ENCODE data around the gene TEAD1. TPM values are rescaled to one million over a fixed set of nuclear protein-coding genes. Genes with fewer than 3 reads are reported as not detected.

TEAD1 gene
- total RNA-seq, 6 experiments from 2014 or later, result 28.3 to 41.5 (median 32.2) TPM

DNA sequence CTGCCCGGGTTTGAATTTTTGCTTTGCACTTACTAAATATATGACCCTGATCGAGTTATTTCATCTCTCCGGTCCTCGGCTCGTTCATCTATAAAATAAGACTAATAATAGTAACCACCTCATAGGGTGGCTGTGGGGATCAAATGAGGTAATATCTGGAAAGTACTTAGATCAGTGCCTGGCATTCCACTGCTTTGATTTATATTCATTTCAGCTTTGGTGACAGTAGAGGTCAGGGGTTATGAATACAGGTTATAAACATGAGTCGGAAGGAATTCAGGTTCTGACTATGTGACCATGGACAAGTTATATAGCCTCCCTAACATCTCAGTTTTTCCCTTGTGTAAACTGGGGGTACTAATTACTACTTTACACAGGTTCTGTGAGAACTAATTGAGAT is 2.9 kb upstream of the TEAD1 start:
- no peak for DNase-seq
- peaks cover 0 to 3% (median 0%) of the 10 kb centered on the region in 4 donors for H3K4me1 ChIP-seq
- no peaks in the 10 kb centered on the region for H3K27me3 ChIP-seq
- 93% methylated on average over 4 of the region's 6 CpGs for WGBS (ENCODE audit: insufficient coverage, low coverage, low lambda C conversion rate, missing lambda C conversion rate)
- no peak overlapping the region for H3K4me3 ChIP-seq
- no peak for ATAC-seq
- H3K36me3 ChIP-seq, result no peaks in the 10 kb centered on the region
- intact Hi-C loops (cut with DNase I), result no loop called here
- TF ChIP-seq POLR2A (IDR thresholded peaks at IDR 0.05), result no peak
- TF ChIP-seq, protein P1, sequence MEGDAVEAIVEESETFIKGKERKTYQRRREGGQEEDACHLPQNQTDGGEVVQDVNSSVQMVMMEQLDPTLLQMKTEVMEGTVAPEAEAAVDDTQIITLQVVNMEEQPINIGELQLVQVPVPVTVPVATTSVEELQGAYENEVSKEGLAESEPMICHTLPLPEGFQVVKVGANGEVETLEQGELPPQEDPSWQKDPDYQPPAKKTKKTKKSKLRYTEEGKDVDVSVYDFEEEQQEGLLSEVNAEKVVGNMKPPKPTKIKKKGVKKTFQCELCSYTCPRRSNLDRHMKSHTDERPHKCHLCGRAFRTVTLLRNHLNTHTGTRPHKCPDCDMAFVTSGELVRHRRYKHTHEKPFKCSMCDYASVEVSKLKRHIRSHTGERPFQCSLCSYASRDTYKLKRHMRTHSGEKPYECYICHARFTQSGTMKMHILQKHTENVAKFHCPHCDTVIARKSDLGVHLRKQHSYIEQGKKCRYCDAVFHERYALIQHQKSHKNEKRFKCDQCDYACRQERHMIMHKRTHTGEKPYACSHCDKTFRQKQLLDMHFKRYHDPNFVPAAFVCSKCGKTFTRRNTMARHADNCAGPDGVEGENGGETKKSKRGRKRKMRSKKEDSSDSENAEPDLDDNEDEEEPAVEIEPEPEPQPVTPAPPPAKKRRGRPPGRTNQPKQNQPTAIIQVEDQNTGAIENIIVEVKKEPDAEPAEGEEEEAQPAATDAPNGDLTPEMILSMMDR (IDR thresholded peaks at IDR 0.05), result no peak
- H3K27ac ChIP-seq, result no peak overlapping the region
- H3K9me3 ChIP-seq, result no peaks in the 10 kb centered on the region

DNA sequence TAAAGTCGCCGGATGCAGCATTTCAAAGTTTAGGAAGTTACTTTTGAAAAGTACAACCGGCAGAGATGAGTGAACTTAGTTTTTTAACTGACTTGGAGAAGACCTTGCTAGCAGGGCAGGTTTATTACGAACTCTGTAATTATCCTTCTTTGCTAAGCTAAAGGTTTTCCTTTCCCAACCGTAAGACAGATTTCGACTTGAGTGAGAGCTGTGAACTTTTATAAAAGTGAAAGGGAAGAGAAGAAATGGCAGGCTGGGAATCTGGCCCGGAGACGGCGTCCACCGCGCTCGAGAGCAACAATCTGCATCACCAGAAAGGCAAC is 659 bp upstream of the TEAD1 start:
- H3K4me1 ChIP-seq, result peaks cover 0 to 21% (median 5%) of the 10 kb centered on the region in 4 donors
- intact Hi-C loops (cut with DNase I), result no loop called here
- DNase-seq (no peak), ATAC-seq (no peak)
- H3K27me3 ChIP-seq, result no peaks in the 10 kb centered on the region
- peak overlapping the region; percentile 63 to 70 (median 69) for H3K4me3 ChIP-seq
- no peaks in the 10 kb centered on the region for H3K36me3 ChIP-seq
- no peaks in the 10 kb centered on the region for H3K9me3 ChIP-seq
- 6% methylated on average over 12 of the region's 12 CpGs for WGBS (ENCODE audit: insufficient coverage, low coverage, low lambda C conversion rate, missing lambda C conversion rate)
- no peak for TF ChIP-seq POLR2A (IDR thresholded peaks at IDR 0.05)
- TF ChIP-seq, protein P1 (IDR thresholded peaks at IDR 0.05), result no peak
- H3K27ac ChIP-seq, result peak overlapping the region; percentile 94 to 99 (median 98)

DNA sequence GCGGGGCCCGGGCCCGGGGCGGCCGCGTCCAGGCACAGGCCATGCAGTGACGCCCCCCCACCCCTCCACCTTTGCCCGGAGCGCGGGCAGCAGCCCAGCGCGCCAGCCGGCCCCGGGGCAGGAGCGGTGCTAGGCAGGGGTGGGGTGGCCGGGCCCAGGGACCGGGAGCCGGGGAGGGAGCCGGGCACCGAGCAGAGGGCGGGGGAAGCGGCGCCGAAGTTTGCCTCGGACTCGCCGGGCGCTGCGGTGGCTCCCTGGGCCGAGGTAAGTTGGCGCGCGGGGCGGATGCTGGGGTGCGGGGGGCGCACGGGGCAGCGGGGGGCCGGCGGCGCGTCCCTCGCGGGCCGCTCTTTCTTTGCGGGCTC is 332 bp downstream of the TEAD1 start:
- no CpG with 5 or more reads among the region's 46 CpGs for WGBS (ENCODE audit: insufficient coverage, low coverage, low lambda C conversion rate, missing lambda C conversion rate)
- H3K4me1 ChIP-seq, result peaks cover 0 to 21% (median 5%) of the 10 kb centered on the region in 4 donors
- intact Hi-C loops (cut with DNase I), result no loop called here
- H3K36me3 ChIP-seq, result no peaks in the 10 kb centered on the region
- peak overlapping the region; percentile 53 to 70 (median 58) for H3K4me3 ChIP-seq
- H3K9me3 ChIP-seq, result no peaks in the 10 kb centered on the region
- H3K27ac ChIP-seq, result peak overlapping the region; percentile 91 to 99 (median 98)
- TF ChIP-seq POLR2A (IDR thresholded peaks at IDR 0.05), result no peak
- TF ChIP-seq, protein P1 (IDR thresholded peaks at IDR 0.05), result no peak
- DNase-seq, result no peak
- H3K27me3 ChIP-seq, result no peaks in the 10 kb centered on the region
- peak; percentile 3 to 42 (median 27) for ATAC-seq

DNA sequence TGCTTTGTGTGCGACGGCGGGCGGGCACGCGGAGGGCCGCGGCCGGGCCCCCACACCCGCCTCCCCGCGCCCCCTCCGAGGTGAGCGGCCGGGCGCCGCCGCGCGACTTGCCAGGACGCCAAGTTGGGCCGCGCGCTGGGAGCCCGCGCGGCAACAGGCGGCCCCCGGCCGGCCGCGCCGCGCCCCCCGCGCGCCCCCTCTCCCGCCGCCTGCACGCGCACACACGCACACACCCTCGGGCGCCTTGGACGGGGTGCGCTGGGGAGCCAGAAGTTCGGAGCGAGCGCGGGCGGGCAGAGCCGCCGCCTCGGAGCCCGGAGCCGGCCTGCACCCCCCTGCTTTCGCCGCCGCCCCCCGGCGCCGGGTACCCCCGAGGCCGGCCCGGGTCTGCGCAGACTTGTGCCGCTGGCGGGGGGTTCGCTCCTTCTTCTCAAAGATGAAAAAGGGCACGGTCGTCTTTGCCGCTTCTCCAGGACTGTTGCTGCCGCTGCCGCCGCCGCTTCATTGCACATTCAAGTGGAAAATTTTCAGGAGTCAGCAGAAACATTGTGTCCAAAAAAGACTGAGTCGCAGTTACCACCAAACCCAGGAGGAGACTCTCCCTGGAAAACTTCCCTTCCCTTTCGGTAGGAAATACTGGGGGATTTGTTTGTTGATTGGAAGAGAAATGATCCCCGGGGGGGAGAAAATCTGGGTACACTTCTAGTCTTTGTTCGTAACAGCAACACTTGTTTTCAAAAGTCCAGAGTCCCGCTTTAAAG is 895 bp downstream of the TEAD1 start:
- peak in 2 of 3 donors; percentile 31 to 53 for DNase-seq
- TF ChIP-seq, protein P1 (IDR thresholded peaks at IDR 0.05), result no peak
- TF ChIP-seq POLR2A (IDR thresholded peaks at IDR 0.05), result no peak
- H3K4me3 ChIP-seq, result peak overlapping the region; percentile 53 to 70 (median 58)
- no peaks in the 10 kb centered on the region for H3K36me3 ChIP-seq
- WGBS (ENCODE audit: insufficient coverage, low coverage, low lambda C conversion rate, missing lambda C conversion rate), result 2% methylated on average over 24 of the region's 81 CpGs
- H3K9me3 ChIP-seq, result no peaks in the 10 kb centered on the region
- H3K27me3 ChIP-seq, result no peaks in the 10 kb centered on the region
- peak overlapping the region; percentile 91 to 99 (median 98) for H3K27ac ChIP-seq
- intact Hi-C loops (cut with DNase I), result no loop called here
- H3K4me1 ChIP-seq, result peaks cover 0 to 21% (median 5%) of the 10 kb centered on the region in 4 donors
- peak in 2 of 4 donors; percentile 0 to 5 for ATAC-seq
